Fibroblast of lung (primary cell): Measurements from ENCODE around the gene DHDDS.
"Not testable (repeated sequence)": the region's sequence is repeated elsewhere in the genome, so short reads cannot be mapped to it uniquely, and the experiment has no call there.

Source experiments
- EZH2 ChIP-seq: IDR thresholded peaks from 2 replicates; pipeline ENCODE4 v1.5.1; 2012; ENCODE audit warnings: low read length, control low read depth, mild to moderate bottlenecking; ENCODE audit errors: missing control alignments
- TF ChIP-seq, protein P1 (sequence below), 2 donors: IDR thresholded peaks in 1 of 2; conservative IDR thresholded peaks in 1 of 2; 1 replicate in 1 of 2; 2 replicates in 1 of 2; pipeline ENCODE4 v1.5.1; 2011 to 2012; ENCODE audit warnings: low read length in 2 of 2, control low read depth in 1 of 2, inconsistent platforms in 1 of 2, low read depth in 1 of 2, mild to moderate bottlenecking in 1 of 2

DNA sequence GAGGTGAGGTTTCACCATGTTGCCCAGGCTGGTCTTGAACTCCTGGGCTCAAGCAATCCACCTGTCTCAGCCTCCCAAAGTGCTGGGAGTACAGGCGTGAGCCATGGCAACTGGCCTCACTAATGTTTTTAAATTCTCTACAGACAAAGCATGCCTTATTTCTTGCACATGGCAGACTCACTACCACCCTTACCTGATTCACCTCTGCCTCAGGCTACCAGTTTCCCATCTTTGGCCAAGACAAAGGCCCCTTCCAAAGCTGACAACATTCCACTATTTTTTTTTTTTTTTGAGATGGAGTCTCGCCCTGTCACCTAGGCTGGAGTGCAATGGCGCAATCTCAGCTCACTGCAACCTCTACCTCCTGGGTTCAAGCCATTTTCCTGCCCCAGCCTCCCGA, 83.7 kb downstream of the DHDDS start:
- TF ChIP-seq, protein P1, sequence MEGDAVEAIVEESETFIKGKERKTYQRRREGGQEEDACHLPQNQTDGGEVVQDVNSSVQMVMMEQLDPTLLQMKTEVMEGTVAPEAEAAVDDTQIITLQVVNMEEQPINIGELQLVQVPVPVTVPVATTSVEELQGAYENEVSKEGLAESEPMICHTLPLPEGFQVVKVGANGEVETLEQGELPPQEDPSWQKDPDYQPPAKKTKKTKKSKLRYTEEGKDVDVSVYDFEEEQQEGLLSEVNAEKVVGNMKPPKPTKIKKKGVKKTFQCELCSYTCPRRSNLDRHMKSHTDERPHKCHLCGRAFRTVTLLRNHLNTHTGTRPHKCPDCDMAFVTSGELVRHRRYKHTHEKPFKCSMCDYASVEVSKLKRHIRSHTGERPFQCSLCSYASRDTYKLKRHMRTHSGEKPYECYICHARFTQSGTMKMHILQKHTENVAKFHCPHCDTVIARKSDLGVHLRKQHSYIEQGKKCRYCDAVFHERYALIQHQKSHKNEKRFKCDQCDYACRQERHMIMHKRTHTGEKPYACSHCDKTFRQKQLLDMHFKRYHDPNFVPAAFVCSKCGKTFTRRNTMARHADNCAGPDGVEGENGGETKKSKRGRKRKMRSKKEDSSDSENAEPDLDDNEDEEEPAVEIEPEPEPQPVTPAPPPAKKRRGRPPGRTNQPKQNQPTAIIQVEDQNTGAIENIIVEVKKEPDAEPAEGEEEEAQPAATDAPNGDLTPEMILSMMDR (conservative IDR thresholded peaks at IDR 0.05 in 1 of 2, IDR thresholded peaks at IDR 0.05 in 1 of 2; ENCODE audit: low read depth in 1 of 2, low read length in 2 of 2), result not testable (repeated sequence)
- not testable (repeated sequence) for TF ChIP-seq EZH2
